HG03159 (cell line): ENCODE data around the gene CUTC.
"Not testable (repeated sequence)": the region's sequence is repeated elsewhere in the genome, so short reads cannot be mapped to it uniquely, and the experiment has no call there.

Source experiments
- ATAC-seq: cut with Tn5 transposase; IDR thresholded peaks from one replicate; pipeline ENCODE4 v1.9.1; 2021; ENCODE audit warnings: mild to moderate bottlenecking, moderate library complexity; ENCODE audit not compliant: unreplicated experiment

Gene CUTC

GRCh38 chr10:99742254-99742653, 10.2 kb downstream of the CUTC start:
- no peak for ATAC-seq

- ATAC-seq, result no peak
These were observed 10.7 kb downstream of the CUTC start for GRCh38 chr10:99742701-99743100.

- no peak for ATAC-seq
These were observed 11.8 kb downstream of the CUTC start for GRCh38 chr10:99743841-99744240.

- ATAC-seq, result not testable (repeated sequence)
These were observed 14.1 kb downstream of the CUTC start for GRCh38 chr10:99746166-99746565.

- ATAC-seq, result no peak
These were observed 16.9 kb downstream of the CUTC start for GRCh38 chr10:99748823-99749451.

- no peak for ATAC-seq
These were observed 18.6 kb downstream of the CUTC start for GRCh38 chr10:99750641-99751040.

GRCh38 chr10:99754670-99755069, 22.6 kb downstream of the CUTC start:
- ATAC-seq, result no peak

- no peak for ATAC-seq
These were observed 24.1 kb downstream of the CUTC start for GRCh38 chr10:99756159-99756558.

- ATAC-seq, result no peak
These were observed 26.3 kb downstream of the CUTC start for GRCh38 chr10:99758211-99758891.

- ATAC-seq, result no peak
These were observed 28.3 kb downstream of the CUTC start for GRCh38 chr10:99760321-99760720.

GRCh38 chr10:99761365-99761764, 29.3 kb downstream of the CUTC start:
- ATAC-seq, result no peak

GRCh38 chr10:99765672-99766301, 33.8 kb downstream of the CUTC start:
- no peak for ATAC-seq

- ATAC-seq, result no peak
These were observed 34.3 kb downstream of the CUTC start for GRCh38 chr10:99766302-99766681.

- no peak for ATAC-seq
These were observed 35.9 kb downstream of the CUTC start for GRCh38 chr10:99767901-99768300.

GRCh38 chr10:99768556-99768955, 36.5 kb downstream of the CUTC start:
- no peak for ATAC-seq

- ATAC-seq, result no peak
These were observed 37.7 kb downstream of the CUTC start for GRCh38 chr10:99769706-99770105.

- ATAC-seq, result no peak
These were observed 38.5 kb downstream of the CUTC start for GRCh38 chr10:99770408-99771045.

- no peak for ATAC-seq
These were observed 43.8 kb downstream of the CUTC start for GRCh38 chr10:99775850-99776249.

GRCh38 chr10:99777918-99778714, 46.1 kb downstream of the CUTC start:
- ATAC-seq, result no peak

GRCh38 chr10:99779335-99779734, 47.3 kb downstream of the CUTC start:
- no peak for ATAC-seq
